Endothelial cell of umbilical vein (primary cell): ENCODE results near the gene PDE4B. TPM values are rescaled to one million over a fixed set of nuclear protein-coding genes. Genes with fewer than 3 reads are reported as not detected.

Source experiments
- BruUV-seq: library from RNA; stranded (reverse); fragments of 400-500 nt; replicated peaks from 2 replicates; lab custom pipeline; 2021; lab: Mats Ljungman, UMichigan
- CTCF ChIA-PET: fragments of 300-600, 350-600 bp; sonication (Branson Sonifier 250); formaldehyde crosslinking; loops from one replicate; lab custom pipeline; 2021; ENCODE audit warnings: antibody characterized with exemption, inconsistent platforms; lab: Charles Lee
- POLR2A ChIA-PET: fragments of 300-600, 350-600 bp; sonication (Branson Sonifier 250); formaldehyde crosslinking; loops from one replicate; lab custom pipeline; 2021; ENCODE audit warnings: antibody characterized with exemption, inconsistent platforms; lab: Charles Lee
- DNase-seq: peaks from one replicate; pipeline ENCODE4 v3.0.0-alpha.2; 2011; ENCODE audit warnings: low read depth, low spot score
- FAIRE-seq: peaks from 2 replicates; lab custom pipeline; 2011; peaks lifted over from hg19 to GRCh38; lab: Jason Lieb, UNC
- H2AFZ ChIP-seq: 2 replicates; pipeline ENCODE4 v1.6.0; 2012; ENCODE audit warnings: low read depth, low read length, control low read depth, inconsistent platforms
- H3K27ac ChIP-seq: 2 replicates; pipeline ENCODE4 v1.5.1; 2011; ENCODE audit warnings: low read depth, mild to moderate bottlenecking, control low read depth, low read length, moderate library complexity; ENCODE audit not compliant: insufficient read depth
- H3K27me3 ChIP-seq, 2 experiments: 2 replicates each; pipeline versions ENCODE4 v1.6.0 to v1.6.1; 2011; ENCODE audit warnings: low read length in 2 of 2, mixed read lengths in 1 of 2; ENCODE audit not compliant: control insufficient read depth in 2 of 2, insufficient read depth in 2 of 2
- H3K36me3 ChIP-seq, 2 experiments: 2 replicates in 1 of 2; 3 replicates in 1 of 2; pipeline ENCODE4 v1.5.1; 2011; ENCODE audit warnings: low read length in 2 of 2, mild to moderate bottlenecking in 1 of 2, moderate library complexity in 1 of 2; ENCODE audit not compliant: control insufficient read depth in 2 of 2, insufficient read depth in 2 of 2; ENCODE audit errors: extremely low read depth in 1 of 2
- H3K4me1 ChIP-seq: 3 replicates; pipeline ENCODE4 v1.5.1; 2011; ENCODE audit warnings: mild to moderate bottlenecking, low read length; ENCODE audit not compliant: control insufficient read depth, insufficient read depth; ENCODE audit errors: extremely low read depth
- H3K4me2 ChIP-seq: 2 replicates; pipeline ENCODE4 v1.6.1; 2011; ENCODE audit warnings: low read length, control low read depth, mixed read lengths; ENCODE audit not compliant: insufficient read depth
- H3K4me3 ChIP-seq, 3 experiments: fragments of 200-600 bp in 1 of 3; sonication (generic), shearing (Covaris generic) in 1 of 3; replicated peaks in 1 of 3; 2 replicates each; pipeline ENCODE4 v1.5.1; 2011 to 2016; ENCODE audit warnings: control low read depth in 3 of 3, low read length in 3 of 3, mild to moderate bottlenecking in 2 of 3, inconsistent platforms in 1 of 3, low read depth in 1 of 3, moderate library complexity in 1 of 3; ENCODE audit not compliant: insufficient read depth in 1 of 3
- H3K79me2 ChIP-seq: 2 replicates; pipeline ENCODE4 v1.6.0; 2012; ENCODE audit warnings: low read length, inconsistent platforms; ENCODE audit not compliant: control insufficient read depth, insufficient read depth
- H3K9ac ChIP-seq: replicated peaks from 2 replicates; pipeline ENCODE3; 2011; ENCODE audit warnings: low read length, control low read depth; ENCODE audit not compliant: insufficient read depth; ENCODE audit errors: extremely low read depth
- H3K9me1 ChIP-seq: replicated peaks from 3 replicates; pipeline ENCODE4 v1.6.0; 2011; ENCODE audit warnings: mild to moderate bottlenecking, low read length; ENCODE audit not compliant: control insufficient read depth, insufficient read depth; ENCODE audit errors: extremely low read depth
- H3K9me3 ChIP-seq: replicated peaks from 2 replicates; pipeline ENCODE4 v1.5.1; 2012; ENCODE audit warnings: low read length, inconsistent platforms; ENCODE audit not compliant: control insufficient read depth, insufficient read depth
- H4K20me1 ChIP-seq: replicated peaks from 2 replicates; pipeline ENCODE3; 2011; ENCODE audit warnings: mild to moderate bottlenecking, low read length; ENCODE audit not compliant: control insufficient read depth, insufficient read depth; ENCODE audit errors: extremely low read depth
- CTCF ChIP-seq, 2 donors: IDR thresholded peaks; 1 replicate in 1 of 2; 2 replicates in 1 of 2; pipeline ENCODE4 v1.5.1; 2011; ENCODE audit warnings: low read length in 2 of 2, mild to moderate bottlenecking in 2 of 2, moderate library complexity in 2 of 2, control low read depth in 1 of 2, inconsistent platforms in 1 of 2, low read depth in 1 of 2; ENCODE audit not compliant: insufficient read depth in 1 of 2; ENCODE audit errors: extremely low read depth in 1 of 2
- EZH2 ChIP-seq: IDR thresholded peaks from 2 replicates; pipeline ENCODE4 v1.6.1; 2012; ENCODE audit warnings: borderline replicate concordance, low read depth, mild to moderate bottlenecking, moderate library complexity, low read length, inconsistent platforms; ENCODE audit not compliant: severe bottlenecking
- FOS ChIP-seq: IDR thresholded peaks from 2 replicates; pipeline ENCODE4 v1.6.1; 2011; ENCODE audit warnings: mild to moderate bottlenecking, low read length, moderate library complexity, borderline replicate concordance; ENCODE audit not compliant: insufficient read depth
- GATA2 ChIP-seq: IDR thresholded peaks from 2 replicates; pipeline ENCODE4 v1.7.0; 2011; ENCODE audit warnings: low read depth, mild to moderate bottlenecking, moderate library complexity, mixed read lengths, low read length; ENCODE audit not compliant: insufficient read length, insufficient read depth
- JUN ChIP-seq: IDR thresholded peaks from 2 replicates; pipeline ENCODE4 v1.6.1; 2011; ENCODE audit warnings: borderline replicate concordance, low read depth; ENCODE audit not compliant: insufficient read length, insufficient read depth
- MAX ChIP-seq: IDR thresholded peaks from 2 replicates; pipeline ENCODE4 v1.6.1; 2011; ENCODE audit not compliant: insufficient read depth, insufficient read length
- MYC ChIP-seq: IDR thresholded peaks from one replicate; pipeline ENCODE4 v1.6.1; 2011; ENCODE audit warnings: mild to moderate bottlenecking, low read depth, low read length
- POLR2A ChIP-seq: IDR thresholded peaks from 2 replicates; pipeline ENCODE4 v1.6.1; 2012; ENCODE audit warnings: low read depth, mild to moderate bottlenecking, control low read depth, low read length
- POLR2AphosphoS5 ChIP-seq: IDR thresholded peaks from 2 replicates; pipeline ENCODE4 v1.6.1; 2012; ENCODE audit warnings: low read depth, mild to moderate bottlenecking, control low read depth, low read length, moderate library complexity; ENCODE audit not compliant: insufficient read depth
- dilution Hi-C: fragments of 300-500 bp; cut with MboI; formaldehyde crosslinking; loops from one replicate; pipeline ENCODE4 v1.15.0; 2019; ENCODE audit warnings: low sequenced_read_pairs; ENCODE audit not compliant: extremely low pct_ligation_motif_present
- intact Hi-C: fragments of 100-400 bp; cut with micrococcal nuclease; formaldehyde crosslinking; loops from one replicate; pipeline ENCODE4 v1.10.0; 2022
- polyA plus RNA-seq, 4 experiments: library from polyadenylated mRNA; depleted of rRNA in 3 of 4; stranded (reverse) in 3 of 4; unstranded in 1 of 4; fragments of >200 nt; gene quantifications; 2 replicates each; pipeline versions ENCODE4 v1.2.1 to v1.2.3, GENCODE V29; 2011 to 2012; ENCODE audit warnings: missing spikeins in 1 of 4
- total RNA-seq: library from RNA; stranded (reverse); gene quantifications from 2 replicates; pipeline ENCODE4 v1.2.3, GENCODE V29; 2021

The PDE4B gene
- total and polyA plus RNA-seq, 2 donors (not counting 3 experiments of a cell fraction or from before 2014, with no cell fraction given): 63.5 to 69.8 TPM

DNA sequence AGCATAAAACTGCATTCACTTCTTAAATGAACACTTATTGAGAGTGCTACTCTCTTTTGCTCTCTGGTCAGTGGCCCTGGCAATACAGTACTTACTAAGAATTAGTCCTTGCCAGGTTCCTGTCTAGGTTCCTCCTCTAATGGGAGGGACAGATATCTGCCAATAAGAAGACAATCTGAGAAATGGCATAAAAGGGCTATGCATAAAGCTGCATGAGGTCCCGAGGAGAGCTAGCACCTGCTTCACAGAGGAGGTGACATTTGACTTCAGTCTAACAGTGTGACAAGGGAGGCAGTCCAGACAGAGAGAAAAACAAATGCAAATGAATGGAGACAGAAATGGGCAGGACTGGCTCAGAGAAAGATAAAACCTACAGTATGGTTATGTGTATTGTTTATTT is 384.1 kb downstream of the PDE4B start:
- no peak for TF ChIP-seq GATA2
- no peak for TF ChIP-seq JUN
- no peak for TF ChIP-seq MYC
- TF ChIP-seq POLR2A: no peak
- CTCF ChIA-PET: interaction anchor here (1.5 kb wide), 1 partner anchor 15 kb away, joined by 3 read pairs; no protein-coding TSS in a partner anchor
- Histone ChIP-seq H3K9me1 (no peaks in the 10 kb centered on the region), H3K36me3 (no peaks in the 10 kb centered on the region), H3K27me3 (peaks cover 0 to 4% of the 10 kb centered on the region in 2 experiments), H4K20me1 (no peaks in the 10 kb centered on the region), H3K9me3 (no peaks in the 10 kb centered on the region), H3K4me2 (no peak overlapping the region), H3K79me2 (no peaks in the 10 kb centered on the region), H3K4me1 (no peaks in the 10 kb centered on the region), H3K27ac (no peak overlapping the region), H3K4me3 (no peak overlapping the region), H2AFZ (no peak overlapping the region), H3K9ac (no peak overlapping the region)
- no TSS peak for BruUV-seq
- dilution Hi-C loops: no loop called here
- no peak for FAIRE-seq
- intact Hi-C loops: no loop called here
- DNase-seq: no peak
- POLR2A ChIA-PET: no interaction called here

DNA sequence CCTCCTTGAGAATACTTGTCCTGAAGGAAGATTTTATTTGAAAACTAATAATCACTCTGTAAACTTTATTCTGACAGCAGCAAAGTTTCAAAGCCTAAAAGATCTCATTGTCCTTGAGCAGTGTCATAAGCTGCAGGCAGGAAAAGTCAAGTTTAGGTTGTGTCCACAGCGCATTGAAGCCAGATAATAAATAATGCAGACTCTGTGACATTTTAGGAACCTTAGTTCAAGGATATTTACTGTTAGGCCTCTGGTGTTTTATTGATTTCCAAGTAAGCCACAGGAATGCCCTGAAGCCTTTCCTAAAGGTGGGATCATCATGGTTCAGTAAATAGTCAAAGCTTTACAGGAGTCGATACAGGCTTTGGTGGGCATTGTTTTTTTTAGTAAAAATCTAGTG is 384.8 kb downstream of the PDE4B start:
- Histone ChIP-seq H3K4me1 (no peaks in the 10 kb centered on the region), H4K20me1 (no peaks in the 10 kb centered on the region), H3K36me3 (no peaks in the 10 kb centered on the region), H3K4me2 (no peak overlapping the region), H2AFZ (no peak overlapping the region), H3K79me2 (no peaks in the 10 kb centered on the region), H3K9ac (no peak overlapping the region), H3K27me3 (peaks cover 0 to 5% of the 10 kb centered on the region in 2 experiments), H3K9me3 (no peaks in the 10 kb centered on the region), H3K27ac (no peak overlapping the region), H3K4me3 (no peak overlapping the region), H3K9me1 (no peaks in the 10 kb centered on the region)
- ChIA-PET POLR2A (no interaction called here), CTCF (interaction anchor here (1.5 kb wide), 1 partner anchor 15 kb away, joined by 3 read pairs; no protein-coding TSS in a partner anchor)
- intact Hi-C loops (no loop called here), dilution Hi-C loops (no loop called here)
- FAIRE-seq (no peak), DNase-seq (no peak)
- no TSS peak for BruUV-seq
- TF ChIP-seq GATA2 (no peak), MAX (no peak), POLR2A (no peak), FOS (no peak), JUN (no peak), MYC (no peak), POLR2AphosphoS5 (no peak), CTCF (IDR thresholded peaks at IDR 0.05; ENCODE audit: extremely low read depth in 1 of 2, insufficient read depth in 1 of 2, low read depth in 1 of 2, low read length in 2 of 2) (no peak), EZH2 (no peak)
